HepG2 (cell line): Measurements from ENCODE around the gene UNC5CL. TPM values are rescaled to one million over a fixed set of nuclear protein-coding genes. Genes with fewer than 3 reads are reported as not detected.

Source experiments
- ARID2 ChIP-seq: sonication (generic); formaldehyde crosslinking; IDR thresholded peaks from 2 replicates; pipeline ENCODE4 v1.8.1; 2022; ENCODE audit warnings: mild to moderate bottlenecking, missing genetic modification reagents, borderline replicate concordance
- DPF2 ChIP-seq: sonication (generic); formaldehyde crosslinking; IDR thresholded peaks from 2 replicates; pipeline ENCODE4 v1.4.0; 2020; ENCODE audit warnings: mild to moderate bottlenecking, low read depth, missing genetic modification reagents, borderline replicate concordance
- ELF1 ChIP-seq: sonication (generic); formaldehyde crosslinking; IDR thresholded peaks from 2 replicates; pipeline ENCODE4 v1.4.0; 2020; ENCODE audit warnings: missing genetic modification reagents
- ELF3 ChIP-seq: IDR thresholded peaks from 2 replicates; pipeline ENCODE4 v1.6.1; 2016; ENCODE audit warnings: missing genetic modification reagents, missing compliant biosample characterization
- HMGXB3 ChIP-seq: sonication (generic); formaldehyde crosslinking; IDR thresholded peaks from 2 replicates; pipeline ENCODE4 v1.4.0; 2020; ENCODE audit warnings: missing genetic modification reagents, borderline replicate concordance
- HOXA9 ChIP-seq: sonication (generic); formaldehyde crosslinking; IDR thresholded peaks from 2 replicates; pipeline ENCODE4 v1.8.1; 2022; ENCODE audit warnings: missing genetic modification reagents, mild to moderate bottlenecking, moderate library complexity, borderline replicate concordance
- MATR3 ChIP-seq: sonication (generic); formaldehyde crosslinking; IDR thresholded peaks from 2 replicates; pipeline ENCODE4 v1.4.0; 2020; ENCODE audit warnings: missing genetic modification reagents
- NR2F1 ChIP-seq, 2 experiments: fragments of 450-650 bp in 1 of 2; formaldehyde crosslinking in 1 of 2; IDR thresholded peaks; 2 replicates each; pipeline versions ENCODE4 v1.5.0 to v1.6.1; 2016 to 2020; ENCODE audit warnings: mild to moderate bottlenecking in 1 of 2, missing compliant biosample characterization in 1 of 2, missing genetic modification reagents in 1 of 2, moderate library complexity in 1 of 2
- NR2F2 ChIP-seq: IDR thresholded peaks from 2 replicates; pipeline ENCODE4 v1.6.1; 2012; ENCODE audit warnings: low read depth, inconsistent platforms, borderline replicate concordance
- RBFOX2 ChIP-seq: fragments of 200-400 bp; formaldehyde crosslinking; IDR thresholded peaks from 2 replicates; pipeline ENCODE4 v1.6.1; 2017; ENCODE audit warnings: low read depth, mild to moderate bottlenecking, low read length
- RFX1 ChIP-seq: fragments of 450-650 bp; IDR thresholded peaks from 2 replicates; pipeline ENCODE4 v1.6.1; 2017
- SMAD3 ChIP-seq: sonication (generic); formaldehyde crosslinking; IDR thresholded peaks from 2 replicates; pipeline ENCODE4 v1.4.0; 2020; ENCODE audit warnings: missing genetic modification reagents
- TAF1 ChIP-seq: sonication (generic); formaldehyde crosslinking; IDR thresholded peaks from 2 replicates; pipeline ENCODE4 v1.4.0; 2020; ENCODE audit warnings: missing genetic modification reagents
- TEAD3 ChIP-seq: optimal IDR thresholded peaks from 2 replicates; pipeline ENCODE3; 2016; ENCODE audit warnings: borderline replicate concordance
- ZBTB39 ChIP-seq: sonication (generic); formaldehyde crosslinking; IDR thresholded peaks from 2 replicates; pipeline ENCODE4 v1.5.0; 2020; ENCODE audit warnings: missing genetic modification reagents
- ZFP91 ChIP-seq: sonication (generic); formaldehyde crosslinking; IDR thresholded peaks from 2 replicates; pipeline ENCODE4 v1.9.0; 2022; ENCODE audit warnings: missing genetic modification reagents, mild to moderate bottlenecking, borderline replicate concordance
- ZGPAT ChIP-seq: IDR thresholded peaks from 2 replicates; pipeline ENCODE4 v1.6.1; 2016; ENCODE audit warnings: mild to moderate bottlenecking
- ZNF382 ChIP-seq: sonication (generic); formaldehyde crosslinking; IDR thresholded peaks from 2 replicates; pipeline ENCODE4 v1.5.0; 2020; ENCODE audit warnings: missing genetic modification reagents, mild to moderate bottlenecking, borderline replicate concordance
- ZNF451 ChIP-seq: sonication (generic); formaldehyde crosslinking; IDR thresholded peaks from 2 replicates; pipeline ENCODE4 v1.5.0; 2020; ENCODE audit warnings: mild to moderate bottlenecking, missing genetic modification reagents
- ZNF878 ChIP-seq: sonication (generic); formaldehyde crosslinking; IDR thresholded peaks from 2 replicates; pipeline ENCODE4 v1.8.1; 2023; ENCODE audit warnings: mild to moderate bottlenecking, missing genetic modification reagents, moderate library complexity
- polyA plus RNA-seq, 8 experiments: library from polyadenylated mRNA; depleted of rRNA in 3 of 8; stranded (reverse) in 7 of 8; unstranded in 1 of 8; fragments of >200 nt; fragmentation: Illumina TruSeq in 4 of 8; extraction: Trizol in 4 of 8; gene quantifications; 2 replicates each; pipeline versions ENCODE4 v1.2.1 to v1.2.3, GENCODE V29; 2011 to 2016; ENCODE audit warnings: low read depth in 4 of 8, missing spikeins in 1 of 8, mixed read lengths in 1 of 8; ENCODE audit not compliant: insufficient read depth in 1 of 8
- total RNA-seq, 5 experiments: library from RNA; depleted of rRNA; stranded (reverse); fragments of >200 nt; fragmentation: Illumina TruSeq; extraction: Trizol; gene quantifications; 2 replicates each; pipeline ENCODE4 v1.2.3, GENCODE V29; 2016; ENCODE audit warnings: low read depth in 1 of 5

Gene UNC5CL
- total and polyA plus RNA-seq, 2 of the 13 experiments (the other 11 are each of a cell fraction or from before 2014, with no cell fraction given) = 2.4 to 2.5 TPM

- TF ChIP-seq ARID2 (CRISPR knock-in tag) (0 out of 2 replicates have a peak, but pooled peaks have one; percentile 18), NR2F1 (CRISPR knock-in tag; IDR thresholded peaks at IDR 0.05) (0 out of 4 replicates have a peak, but pooled peaks of 1 of the 2 experiments have one; percentile 23), MATR3 (CRISPR knock-in tag) (no peak), ZGPAT (peak; percentile 62; the same call in 1 of the 2 replicates), DPF2 (CRISPR knock-in tag) (no peak; the same call in 1 of the 2 replicates), RFX1 (no peak), HOXA9 (no peak), TEAD3 (CRISPR knock-in tag) (peak; percentile 18), NR2F2 (no peak; the same call in 1 of the 2 replicates), ELF1 (CRISPR knock-in tag) (peak; percentile 41; the same call in 1 of the 2 replicates), SMAD3 (CRISPR knock-in tag) (0 out of 2 replicates have a peak, but pooled peaks have one; percentile 20), ZNF878 (CRISPR knock-in tag) (peak; percentile 73; the same call in 1 of the 2 replicates), ZFP91 (CRISPR knock-in tag) (no peak; the same call in none of the 2 replicates), ELF3 (CRISPR knock-in tag) (peak; percentile 55; the same call in 1 of the 2 replicates), HMGXB3 (CRISPR knock-in tag) (no peak), TAF1 (CRISPR knock-in tag) (peak; percentile 67), ZNF382 (CRISPR knock-in tag) (no peak), RBFOX2 (peak; percentile 97), ZNF451 (CRISPR knock-in tag) (peak; percentile 45), ZBTB39 (CRISPR knock-in tag) (0 out of 2 replicates have a peak, but pooled peaks have one; percentile 79)
These were observed 34.4 kb upstream of the UNC5CL start (continued) for GRCh38 chr6:41073203-41073967.
